Bronchial epithelial cell (primary cell): ENCODE data around the gene THSD4. TPM values are rescaled to one million over a fixed set of nuclear protein-coding genes. Genes with fewer than 3 reads are reported as not detected.

Source experiments
- DNase-seq: peaks from one replicate; pipeline ENCODE4 v3.0.0-alpha.2; 2010; ENCODE audit warnings: low read depth
- FAIRE-seq: peaks from 2 replicates; lab custom pipeline; 2011; peaks lifted over from hg19 to GRCh38; lab: Jason Lieb, UNC
- H3K27me3 ChIP-seq: 2 replicates; pipeline ENCODE4 v1.5.1; 2011; ENCODE audit warnings: low read length; ENCODE audit not compliant: control insufficient read depth, insufficient read depth
- H3K36me3 ChIP-seq: 2 replicates; pipeline ENCODE4 v1.5.1; 2011; ENCODE audit warnings: low read length; ENCODE audit not compliant: control insufficient read depth, insufficient read depth
- H3K4me3 ChIP-seq: 2 replicates; pipeline ENCODE4 v1.5.1; 2011; ENCODE audit warnings: mild to moderate bottlenecking, low read depth, low read length, control low read depth
- CTCF ChIP-seq: IDR thresholded peaks from 2 replicates; pipeline ENCODE4 v1.5.1; 2011; ENCODE audit warnings: mild to moderate bottlenecking, moderate library complexity, low read length, control low read depth, inconsistent platforms; ENCODE audit not compliant: insufficient read depth, severe bottlenecking
- total RNA-seq: library from RNA; depleted of rRNA; stranded (reverse); fragments of >200 nt; gene quantifications from 2 replicates; pipeline ENCODE4 v1.2.1, GENCODE V29; 2014

The THSD4 gene
- total RNA-seq, 1 donor from 2014 or later, result 14.5 TPM

- no peak for FAIRE-seq
- Histone ChIP-seq H3K27me3 (no peaks in the 10 kb centered on the region), H3K4me3 (no peak overlapping the region), H3K36me3 (no peaks in the 10 kb centered on the region)
- no peak for TF ChIP-seq CTCF
- DNase-seq, result no peak
Measured at GRCh38 chr15:71097890-71098289, 17.4 kb upstream of the THSD4 start.

- no peak for FAIRE-seq
- H3K4me3 ChIP-seq, result no peak overlapping the region
- TF ChIP-seq CTCF, result no peak
- H3K36me3 ChIP-seq, result no peaks in the 10 kb centered on the region
- no peaks in the 10 kb centered on the region for H3K27me3 ChIP-seq
- no peak for DNase-seq
Measured at GRCh38 chr15:71098920-71099319, 16.4 kb upstream of the THSD4 start.

GRCh38 chr15:71103102-71103676 is 12.1 kb upstream of the THSD4 start:
- H3K36me3 ChIP-seq, result no peaks in the 10 kb centered on the region
- DNase-seq, result peak; percentile 82
- peak; percentile 44 for TF ChIP-seq CTCF
- H3K4me3 ChIP-seq, result no peak overlapping the region
- FAIRE-seq, result peak; percentile 86
- no peaks in the 10 kb centered on the region for H3K27me3 ChIP-seq

- Histone ChIP-seq H3K4me3 (no peak overlapping the region), H3K36me3 (no peaks in the 10 kb centered on the region), H3K27me3 (no peaks in the 10 kb centered on the region)
- FAIRE-seq (no peak), DNase-seq (no peak)
- no peak for TF ChIP-seq CTCF
Measured at GRCh38 chr15:71104636-71105035, 10.6 kb upstream of the THSD4 start.

- no peak for TF ChIP-seq CTCF
- H3K36me3 ChIP-seq, result no peaks in the 10 kb centered on the region
- FAIRE-seq (no peak), DNase-seq (no peak)
- H3K27me3 ChIP-seq, result no peaks in the 10 kb centered on the region
- H3K4me3 ChIP-seq, result no peak overlapping the region
Measured at GRCh38 chr15:71105444-71105843, 9.8 kb upstream of the THSD4 start.

- Histone ChIP-seq H3K36me3 (no peaks in the 10 kb centered on the region), H3K4me3 (no peak overlapping the region), H3K27me3 (no peaks in the 10 kb centered on the region)
- DNase-seq, result peak; percentile 59
- no peak for TF ChIP-seq CTCF
- no peak for FAIRE-seq
Measured at GRCh38 chr15:71106802-71107500, 8.3 kb upstream of the THSD4 start.
